Measurements from ENCODE around the gene SYNPR.

Gene SYNPR

DNA sequence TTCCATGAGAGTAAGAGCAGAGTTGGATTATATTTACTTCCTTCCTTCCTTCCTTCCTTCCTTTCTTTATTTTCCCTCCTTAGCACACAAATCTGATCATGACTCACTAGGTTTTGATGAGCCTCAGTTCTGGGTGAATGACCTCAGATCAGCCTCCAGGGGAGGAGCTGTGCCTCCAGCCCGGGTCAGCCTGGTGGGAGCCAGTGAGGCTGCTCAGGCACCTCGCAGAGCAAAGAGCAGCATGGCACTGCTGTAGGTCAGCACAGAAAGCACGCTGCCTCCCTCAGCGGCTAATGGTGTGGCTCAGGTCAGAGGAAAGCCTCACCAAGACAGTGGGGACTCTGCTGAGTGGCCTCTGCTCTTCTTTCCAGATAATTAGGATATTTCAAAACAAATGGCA is 108.5 kb downstream of the SYNPR start:
- no peak for DNase-seq

GRCh38 chr3:63387568-63387967 is 109.5 kb downstream of the SYNPR start:
- DNase-seq: no peak

DNA sequence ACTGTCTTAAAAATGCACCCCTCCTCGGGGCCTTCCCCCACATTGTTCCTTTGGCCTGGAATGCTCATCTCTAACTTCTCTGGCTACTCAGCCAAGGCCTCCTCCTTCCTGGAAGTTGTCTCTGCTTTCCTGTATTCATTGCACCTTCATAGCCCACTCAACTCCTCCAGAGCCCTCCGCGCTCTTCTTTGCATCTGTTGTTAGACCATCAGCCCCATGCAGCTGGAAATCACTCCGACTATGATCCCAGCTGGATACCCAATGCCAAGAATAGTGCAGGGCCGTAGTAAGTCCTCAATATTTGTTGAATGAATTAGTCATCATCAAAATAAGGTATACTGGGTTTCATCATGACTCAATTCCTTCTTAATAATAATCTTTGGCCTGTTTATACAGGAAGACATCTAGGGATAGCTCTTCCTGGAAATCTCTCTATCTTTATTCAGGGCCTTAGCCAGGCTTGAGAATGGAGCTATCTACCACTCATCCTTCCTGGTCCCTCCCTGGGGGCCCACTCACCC is 112.7 kb downstream of the SYNPR start:
- no peak for DNase-seq

GRCh38 chr3:63395960-63396359 is 117.9 kb downstream of the SYNPR start:
- DNase-seq: no peak

GRCh38 chr3:63400246-63400860 is 122.2 kb downstream of the SYNPR start:
- no peak for DNase-seq

DNA sequence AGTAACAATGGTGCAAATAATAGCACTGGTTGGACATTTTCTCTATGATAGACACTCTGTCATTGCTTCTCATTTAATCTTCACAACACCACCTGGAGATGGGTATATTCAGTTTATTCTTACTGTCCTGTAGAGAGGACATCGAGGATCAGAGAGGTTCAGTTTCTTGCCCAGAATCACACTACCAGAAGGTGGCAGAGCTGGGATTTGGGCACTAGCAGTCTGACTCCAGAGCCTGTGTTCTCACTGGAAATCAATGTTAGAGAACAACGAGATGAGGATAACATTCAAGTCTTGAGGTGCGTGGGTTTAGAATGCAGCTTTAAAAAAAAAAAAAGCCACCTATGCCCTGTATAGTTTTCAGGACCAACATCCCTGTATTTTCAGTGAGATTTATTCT is 127.8 kb downstream of the SYNPR start:
- no peak for DNase-seq

DNA sequence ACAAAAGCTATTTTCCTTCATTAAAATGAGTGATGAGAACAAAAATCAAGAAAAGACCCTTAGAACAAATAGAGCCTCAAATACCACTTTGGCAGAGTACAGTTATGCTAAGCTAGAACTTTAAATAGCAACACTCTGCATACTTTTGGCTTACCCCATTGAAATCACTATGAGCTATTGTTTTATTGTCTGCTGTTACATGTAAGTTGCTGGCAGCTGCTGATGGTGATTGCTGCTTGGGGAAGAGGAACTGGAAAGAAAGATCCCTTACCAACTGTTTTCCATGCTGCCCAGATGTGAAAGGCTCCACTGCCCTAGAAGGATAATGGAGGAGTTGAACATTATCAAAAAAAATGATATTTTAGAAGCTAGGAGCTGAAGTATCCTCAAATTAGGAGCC is 135.4 kb downstream of the SYNPR start:
- no peak for DNase-seq

- no peak for DNase-seq
Measured at GRCh38 chr3:63414607-63415006, 136.5 kb downstream of the SYNPR start.

DNA sequence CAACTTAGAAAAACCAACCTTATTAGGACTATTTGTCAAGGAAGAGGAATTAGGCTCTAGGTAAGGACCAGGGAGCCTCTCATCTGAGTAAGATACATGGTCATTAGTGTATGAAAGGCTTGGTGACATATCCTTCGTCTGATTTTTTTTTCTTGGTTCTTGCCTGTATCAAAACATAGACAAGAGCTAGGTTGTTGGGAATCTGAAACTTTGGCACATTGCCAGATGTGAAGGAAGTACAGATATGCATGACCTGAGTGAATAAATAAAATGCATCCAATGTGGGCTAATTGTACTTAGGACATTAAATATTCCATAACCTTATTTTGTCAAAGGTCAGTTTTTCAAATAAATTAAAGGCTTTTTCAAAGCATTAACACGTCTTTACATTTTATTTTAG is 151.8 kb downstream of the SYNPR start:
- DNase-seq: no peak

- DNase-seq: no peak
Measured at GRCh38 chr3:63430875-63431274, 152.8 kb downstream of the SYNPR start.

DNA sequence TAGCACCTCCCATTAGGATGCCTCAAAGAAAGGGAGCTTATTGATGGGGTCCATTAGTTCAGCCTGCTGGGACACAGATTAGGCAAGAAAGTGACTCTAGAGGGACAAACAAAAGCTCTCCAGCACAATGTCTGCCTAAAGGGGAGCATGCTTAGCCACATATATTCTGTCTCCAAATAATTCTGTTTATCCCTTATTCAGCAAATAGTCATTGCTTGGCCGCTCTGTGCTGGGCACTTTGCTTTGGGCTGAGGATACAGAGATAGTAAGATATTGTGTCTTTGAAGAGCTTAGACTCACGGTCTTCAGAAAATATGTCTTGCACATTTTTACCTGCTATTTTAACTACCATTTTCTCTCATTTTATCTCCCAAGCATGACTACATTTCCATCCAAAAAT is 159.8 kb downstream of the SYNPR start:
- DNase-seq: no peak

GRCh38 chr3:63438826-63439371 is 160.8 kb downstream of the SYNPR start:
- no peak for DNase-seq

GRCh38 chr3:63441262-63441661 is 163.2 kb downstream of the SYNPR start:
- no peak for DNase-seq

DNA sequence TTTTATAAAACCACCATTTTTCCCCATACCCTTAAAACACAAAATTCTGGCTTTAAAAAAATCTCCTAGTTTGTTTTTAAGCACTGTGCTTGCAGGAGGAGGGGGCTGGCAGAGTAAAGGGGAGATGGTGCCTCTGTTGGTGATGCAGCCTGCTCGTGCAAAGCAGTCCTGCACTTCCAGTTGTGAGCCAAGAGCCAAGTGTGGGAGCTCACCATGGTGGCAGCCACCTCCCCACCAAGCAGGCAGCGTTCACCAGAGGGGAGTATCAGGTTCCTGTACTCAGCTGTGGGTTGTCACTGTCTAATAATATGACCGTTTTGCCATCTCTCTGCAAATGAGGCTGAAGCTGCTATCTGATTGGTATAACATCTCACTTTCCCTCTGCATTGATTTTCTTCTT is 164.8 kb downstream of the SYNPR start:
- DNase-seq: no peak

- no peak for DNase-seq
Measured at GRCh38 chr3:63450023-63450422, 171.9 kb downstream of the SYNPR start.

DNA sequence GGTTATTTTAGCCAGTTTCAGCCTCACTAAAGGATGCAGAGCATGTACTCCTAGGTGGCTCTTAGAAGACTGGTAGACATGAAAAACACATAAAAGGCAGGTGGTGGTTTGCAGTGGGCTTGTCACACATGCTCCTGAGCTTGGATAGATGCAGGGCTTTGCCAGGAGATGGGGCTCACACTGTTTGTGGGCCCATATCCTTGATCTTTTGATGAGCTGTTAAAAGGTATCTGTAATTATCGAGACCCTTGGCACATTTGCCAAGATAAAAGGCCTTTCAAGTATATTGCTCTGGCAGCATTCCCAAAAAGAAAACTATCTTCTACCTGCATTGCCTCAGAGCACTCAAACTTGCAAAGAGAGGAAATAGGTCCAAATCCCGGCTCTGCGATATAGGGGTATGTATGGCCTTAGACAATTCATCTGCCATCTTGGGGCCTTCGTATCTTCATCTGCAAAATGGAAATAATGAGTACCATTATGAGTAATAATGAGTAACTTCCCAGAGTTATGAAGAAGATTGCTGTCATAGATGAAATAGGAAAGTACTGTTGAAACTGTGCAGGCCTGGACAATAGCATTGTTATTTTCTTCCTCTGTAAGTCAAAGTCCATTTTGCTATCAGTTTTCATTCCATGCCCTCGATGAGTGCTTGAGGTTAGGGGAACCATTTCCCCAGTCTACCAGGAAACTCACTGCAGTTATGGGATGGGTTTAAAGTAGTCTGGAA is 172.7 kb downstream of the SYNPR start:
- no peak for DNase-seq

DNA sequence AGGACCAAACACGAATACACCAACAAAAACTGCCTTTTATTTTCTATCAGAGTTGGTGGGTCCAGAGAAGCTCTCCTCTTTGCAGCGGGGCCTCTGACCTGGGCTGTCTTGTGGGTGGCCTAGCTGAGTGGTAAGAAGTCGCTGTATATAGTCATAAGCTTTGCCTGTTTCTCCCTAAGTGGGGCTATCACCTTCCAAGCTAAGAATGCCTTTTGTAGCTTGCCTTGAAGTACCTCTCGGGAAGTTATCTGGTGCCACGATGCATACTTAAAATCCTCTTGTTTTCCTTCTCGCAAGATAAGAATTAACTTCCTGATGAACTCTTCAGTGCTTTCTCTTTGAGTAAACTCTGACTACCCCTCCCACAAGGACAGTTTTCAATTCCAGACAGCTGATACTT is 178.8 kb downstream of the SYNPR start:
- no peak for DNase-seq

DNA sequence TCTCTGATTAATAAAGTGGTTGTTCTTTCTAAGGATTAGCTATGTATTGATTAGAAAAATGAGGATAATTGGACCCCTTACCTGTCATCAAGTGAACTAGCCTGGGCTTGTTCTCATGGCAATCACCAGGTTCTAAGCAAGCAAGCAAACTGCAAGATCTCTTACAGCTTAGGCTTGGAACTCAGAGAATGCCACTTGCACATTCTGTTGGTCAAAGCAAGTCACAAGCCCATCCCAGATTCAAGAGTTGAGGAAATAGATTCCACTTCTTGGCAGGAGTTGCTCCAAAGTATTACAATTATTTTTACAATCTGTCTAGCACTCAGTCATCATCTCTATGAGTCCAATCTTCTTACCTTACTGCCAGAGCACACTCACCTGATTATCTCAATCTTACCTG is 180.3 kb downstream of the SYNPR start:
- no peak for DNase-seq

- DNase-seq: no peak
Measured at GRCh38 chr3:63462732-63463131, 184.6 kb downstream of the SYNPR start.

- no peak for DNase-seq
Measured at GRCh38 chr3:63467392-63467791, 189.3 kb downstream of the SYNPR start.

- DNase-seq: no peak
Measured at GRCh38 chr3:63470745-63471144, 192.6 kb downstream of the SYNPR start.

DNA sequence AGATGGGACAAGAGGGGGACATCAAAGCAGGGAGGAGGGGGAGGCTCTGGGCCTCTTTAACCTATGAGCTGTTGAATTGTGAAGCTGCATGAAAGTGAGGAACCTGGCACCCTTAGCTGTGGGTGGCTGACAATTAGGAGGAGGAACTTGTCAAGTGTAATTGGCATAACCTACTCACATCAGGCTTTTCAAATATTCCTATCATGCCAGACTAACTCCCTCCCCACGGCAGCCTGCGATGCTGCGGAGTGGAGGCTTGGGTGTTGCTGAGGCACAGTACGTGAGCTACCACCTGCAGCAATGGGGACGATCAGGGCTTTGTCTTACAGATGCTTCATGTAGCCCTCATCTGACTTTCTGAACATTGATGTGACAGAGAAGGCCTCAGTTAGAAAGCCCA is 193.7 kb downstream of the SYNPR start:
- no peak for DNase-seq

DNA sequence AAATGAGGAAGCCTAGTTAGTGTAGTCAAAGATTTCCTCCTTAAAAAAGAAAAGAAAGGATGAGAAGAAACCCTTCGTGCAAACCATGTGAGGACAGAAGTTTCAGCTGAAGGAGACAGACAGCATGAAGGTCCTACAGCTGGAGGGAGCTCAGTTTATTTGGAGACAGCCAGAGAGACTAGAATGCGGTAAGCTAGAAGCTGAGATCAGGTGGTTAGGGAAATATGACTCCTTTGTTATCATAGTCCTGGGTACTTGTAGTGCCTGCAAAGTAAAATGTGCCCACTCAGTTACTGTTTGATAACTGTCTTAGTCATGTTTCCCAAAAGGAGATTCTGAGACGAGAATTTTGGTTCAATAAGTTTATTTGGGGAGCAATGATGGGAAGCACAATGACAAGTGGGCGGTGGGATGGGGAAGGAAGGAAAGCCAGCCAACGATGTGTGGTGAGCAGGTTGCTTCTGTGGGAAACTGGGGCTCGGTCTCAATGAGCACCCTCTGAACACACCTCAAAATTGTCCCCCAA is 195.6 kb downstream of the SYNPR start:
- no peak for DNase-seq

DNA sequence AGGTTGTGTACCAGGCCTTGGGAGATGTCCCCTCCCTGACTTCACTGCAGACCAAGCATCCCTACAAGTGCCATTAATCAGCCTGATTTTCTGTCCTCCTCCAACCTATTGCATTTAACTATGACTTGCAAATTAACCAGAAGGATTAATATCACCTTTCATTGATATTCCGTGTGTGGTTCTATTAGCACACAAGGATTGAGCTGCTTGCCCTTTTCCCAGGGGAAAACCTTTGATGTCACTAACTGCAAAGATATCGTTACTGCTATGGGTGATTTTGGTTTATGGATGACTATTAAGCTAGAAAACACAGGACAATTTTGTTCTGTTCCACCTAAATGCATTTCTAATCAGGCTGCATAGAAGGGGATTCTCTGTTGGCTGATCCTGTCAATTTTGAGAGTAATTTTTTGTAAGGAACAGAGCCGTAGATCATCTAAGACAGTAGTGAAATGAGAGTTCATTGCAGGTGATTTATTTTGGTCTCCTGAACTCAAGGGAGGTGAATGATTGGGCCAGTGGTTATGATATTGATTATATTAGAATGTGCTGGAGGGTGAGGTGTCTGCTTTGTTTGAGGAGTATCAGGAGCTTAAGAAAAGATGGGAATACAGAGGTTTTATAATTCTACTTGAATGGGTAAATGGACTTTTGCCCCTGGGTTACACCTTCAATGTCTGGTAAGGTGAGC is 196.9 kb downstream of the SYNPR start:
- DNase-seq: no peak

Data from CD4-positive, alpha-beta T cell treated with Interleukin-15 for 1 hour (primary cell).